Measurements from ENCODE around the gene MXD1. TPM values are rescaled to one million over a fixed set of nuclear protein-coding genes. Genes with fewer than 3 reads are reported as not detected.

The MXD1 gene
- total and polyA plus RNA-seq, 7 donors = 5.4 to 102 (median 7.8) TPM

DNA sequence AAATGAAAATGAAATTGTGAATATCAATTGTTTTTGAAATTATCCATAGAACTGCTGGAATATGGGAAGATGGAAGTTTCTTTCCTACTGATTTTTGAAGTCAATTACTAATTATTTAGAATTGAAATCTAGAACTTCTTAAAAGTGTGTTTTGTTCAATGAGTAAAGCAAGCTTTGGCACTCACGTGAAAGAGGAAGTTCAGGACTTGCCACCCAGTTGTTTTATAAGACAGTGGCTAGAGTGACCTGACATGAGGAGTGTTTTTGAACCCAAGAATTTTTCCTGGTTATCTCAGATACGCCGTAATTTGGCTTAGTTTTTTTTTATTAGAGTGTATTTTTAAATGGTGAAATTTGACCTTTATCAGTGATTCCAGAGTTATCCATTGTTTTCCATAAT lies 3.5 kb downstream of the MXD1 start:
- intact Hi-C loops (cut with DNase I) = loop anchor here (5.0 kb wide), 1 partner anchor 154 kb away; no protein-coding TSS in a partner anchor
- Histone ChIP-seq H3K27me3 (no peaks in the 10 kb centered on the region), H3K4me3 (no peak overlapping the region), H3K27ac (peak overlapping the region; percentile 15 to 97 (median 58)), H3K36me3 (peaks cover 0 to 55% (median 8%) of the 10 kb centered on the region in 4 donors), H3K9me3 (no peaks in the 10 kb centered on the region), H3K4me1 (peaks cover 0 to 32% (median 20%) of the 10 kb centered on the region in 4 donors)
- TF ChIP-seq EP300 (IDR thresholded peaks at IDR 0.05) = no peak
- no peak for TF ChIP-seq POLR2A (IDR thresholded peaks at IDR 0.05)
- no peak for TF ChIP-seq POLR2AphosphoS5 (IDR thresholded peaks at IDR 0.05)
- TF ChIP-seq CTCF (IDR thresholded peaks at IDR 0.05) = no peak
- no peak for DNase-seq
- 47 to 65% methylated on average over 3 of the region's 3 CpGs for WGBS, 2 donors

DNA sequence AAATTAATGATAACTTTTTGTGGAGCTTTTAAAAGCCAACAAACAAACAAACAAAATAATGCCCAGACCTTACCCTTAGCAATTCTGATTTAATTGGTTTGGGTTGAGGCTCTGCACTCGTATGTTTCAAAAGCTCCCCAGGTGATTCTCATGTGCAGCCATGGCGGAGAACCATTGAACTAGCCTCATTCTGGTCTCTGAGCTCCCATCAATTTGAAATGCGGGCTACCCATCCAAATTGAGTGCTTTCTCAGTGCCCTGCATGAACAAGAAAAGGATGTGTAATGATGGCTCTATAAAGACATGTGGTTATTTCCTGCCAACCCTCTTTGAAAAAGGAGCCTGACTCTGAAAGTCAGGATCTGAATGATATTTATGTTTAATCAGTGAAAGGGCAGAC lies 8.2 kb downstream of the MXD1 start:
- H3K27me3 ChIP-seq = no peaks in the 10 kb centered on the region
- no peak for DNase-seq
- intact Hi-C loops (cut with DNase I) = no loop called here
- WGBS, 2 donors = 95 to 98% methylated on average over 3 of the region's 3 CpGs
- H3K9me3 ChIP-seq = no peaks in the 10 kb centered on the region
- peaks cover 0 to 47% (median 8%) of the 10 kb centered on the region in 4 donors for H3K36me3 ChIP-seq
- no peak overlapping the region for H3K4me3 ChIP-seq
- H3K4me1 ChIP-seq = no peaks in the 10 kb centered on the region
- H3K27ac ChIP-seq = no peak overlapping the region
- no peak for TF ChIP-seq POLR2AphosphoS5 (IDR thresholded peaks at IDR 0.05)
- TF ChIP-seq POLR2A (IDR thresholded peaks at IDR 0.05) = no peak
- no peak for TF ChIP-seq EP300 (IDR thresholded peaks at IDR 0.05)
- TF ChIP-seq CTCF (IDR thresholded peaks at IDR 0.05) = no peak

- H3K9me3 ChIP-seq = no peaks in the 10 kb centered on the region
- 84 to 89% methylated on average over 3 of the region's 3 CpGs for WGBS, 2 donors
- no peaks in the 10 kb centered on the region for H3K27me3 ChIP-seq
- DNase-seq = no peak
- TF ChIP-seq EP300 (IDR thresholded peaks at IDR 0.05) (no peak), POLR2A (IDR thresholded peaks at IDR 0.05) (no peak), CTCF (IDR thresholded peaks at IDR 0.05) (no peak), POLR2AphosphoS5 (IDR thresholded peaks at IDR 0.05) (no peak)
- H3K4me1 ChIP-seq = no peaks in the 10 kb centered on the region
- no peak overlapping the region for H3K4me3 ChIP-seq
- H3K27ac ChIP-seq = no peak overlapping the region
- H3K36me3 ChIP-seq = peaks cover 0 to 21% (median 2%) of the 10 kb centered on the region in 4 donors
- intact Hi-C loops (cut with DNase I) = no loop called here
These were observed 12.1 kb downstream of the MXD1 start for GRCh38 chr2:69926849-69927515.

DNA sequence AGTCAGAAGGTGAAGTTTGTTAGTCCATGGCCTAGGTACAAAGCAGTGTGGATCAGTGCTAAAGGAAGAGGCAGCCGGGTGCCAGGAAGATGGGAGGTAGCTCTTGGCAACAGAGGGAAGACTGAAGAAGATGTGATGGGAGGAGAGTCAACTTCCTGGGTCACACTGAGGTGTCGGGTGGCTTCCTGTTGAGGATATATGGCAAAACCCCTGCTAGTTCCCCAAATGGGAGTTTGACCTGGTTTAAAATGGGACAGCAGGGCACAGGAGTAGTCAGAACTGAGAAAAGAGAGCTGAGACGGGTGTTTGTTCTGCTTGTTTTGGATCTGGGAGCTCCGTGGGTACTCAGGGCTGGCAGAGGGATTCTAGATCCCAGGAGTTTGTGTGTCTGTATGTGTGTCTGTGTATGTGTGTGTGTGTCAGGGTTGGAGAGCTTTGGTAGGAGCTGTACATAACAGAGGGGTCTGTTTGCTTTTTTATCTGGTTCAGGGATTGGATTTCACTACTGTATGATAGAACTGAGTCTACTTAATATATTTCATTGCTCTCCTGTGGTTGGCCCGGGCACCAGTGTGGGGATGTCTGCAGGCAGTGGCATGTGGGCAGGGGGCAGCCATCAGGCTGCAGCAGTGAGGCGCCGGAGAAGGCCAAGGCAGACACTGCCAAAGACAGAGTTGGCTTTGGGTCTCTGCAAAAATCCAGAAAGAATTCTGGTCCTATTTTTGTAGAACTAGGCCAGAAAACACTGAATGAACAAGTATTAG lies 17.1 kb downstream of the MXD1 start:
- Histone ChIP-seq H3K36me3 (peaks cover 6 to 30% (median 17%) of the 10 kb centered on the region in 4 donors), H3K9me3 (no peaks in the 10 kb centered on the region), H3K27ac (no peak overlapping the region), H3K27me3 (no peaks in the 10 kb centered on the region), H3K4me3 (no peak overlapping the region), H3K4me1 (no peaks in the 10 kb centered on the region)
- no peak for DNase-seq
- intact Hi-C loops (cut with DNase I) = no loop called here
- TF ChIP-seq CTCF (IDR thresholded peaks at IDR 0.05) (no peak), EP300 (IDR thresholded peaks at IDR 0.05) (no peak), POLR2AphosphoS5 (IDR thresholded peaks at IDR 0.05) (no peak), POLR2A (IDR thresholded peaks at IDR 0.05) (no peak)
- WGBS, 2 donors = 91 to 93% methylated on average over 7 of the region's 7 CpGs

All from sigmoid colon (tissue), 7 donors.